Liver (tissue), 9 donors: ENCODE results near the gene PALM2AKAP2. TPM values are rescaled to one million over a fixed set of nuclear protein-coding genes. Genes with fewer than 3 reads are reported as not detected.

Experiments used
- DNase-seq: peaks from one replicate; pipeline ENCODE4 v3.0.0-alpha.2; 2017; ENCODE audit warnings: low spot score
- H3K27ac ChIP-seq, 2 donors: one replicate each; pipeline ENCODE4 v1.7.0; 2013; ENCODE audit warnings: inconsistent platforms in 2 of 2, low read length in 2 of 2, control low read depth in 1 of 2, low read depth in 1 of 2, mild to moderate bottlenecking in 1 of 2
- H3K27me3 ChIP-seq, 4 donors: one replicate each; pipeline versions ENCODE4 v1.6.1 to v1.7.0; 2013; ENCODE audit warnings: low read length in 3 of 4, inconsistent platforms in 1 of 4, mild to moderate bottlenecking in 1 of 4, moderate library complexity in 1 of 4; ENCODE audit not compliant: control insufficient read depth in 4 of 4, insufficient read depth in 4 of 4
- H3K36me3 ChIP-seq, 4 donors: one replicate each; pipeline versions ENCODE4 v1.6.1 to v1.7.0; 2013; ENCODE audit warnings: low read length in 3 of 4, mild to moderate bottlenecking in 3 of 4, low read depth in 1 of 4, moderate library complexity in 1 of 4; ENCODE audit not compliant: control insufficient read depth in 4 of 4, insufficient read depth in 3 of 4
- H3K4me1 ChIP-seq, 4 donors: one replicate each; pipeline versions ENCODE4 v1.6.1 to v1.7.0; 2013; ENCODE audit warnings: low read length in 3 of 4, mild to moderate bottlenecking in 3 of 4, moderate library complexity in 1 of 4; ENCODE audit not compliant: control insufficient read depth in 4 of 4, insufficient read depth in 4 of 4
- H3K4me3 ChIP-seq, 3 donors: one replicate each; pipeline versions ENCODE4 v1.6.1 to v1.7.0; 2013; ENCODE audit warnings: low read length in 3 of 3, control low read depth in 1 of 3, low read depth in 1 of 3, mild to moderate bottlenecking in 1 of 3
- H3K9ac ChIP-seq, 2 donors: one replicate each; pipeline ENCODE4 v1.7.0; 2013; ENCODE audit warnings: low read length in 2 of 2, mild to moderate bottlenecking in 2 of 2, moderate library complexity in 2 of 2, control low read depth in 1 of 2, low read depth in 1 of 2
- H3K9me3 ChIP-seq, 4 donors: one replicate each; pipeline versions ENCODE4 v1.6.1 to v1.7.0; 2013; ENCODE audit warnings: low read length in 3 of 4; ENCODE audit not compliant: control insufficient read depth in 4 of 4
- EGR1 ChIP-seq, 2 donors: IDR thresholded peaks; 2 replicates each; pipeline ENCODE4 v1.6.1; 2016 to 2018; ENCODE audit warnings: antibody characterized with exemption in 2 of 2, low read depth in 2 of 2
- FOXA1 ChIP-seq: IDR thresholded peaks from 2 replicates; pipeline ENCODE4 v1.6.1; 2016; ENCODE audit warnings: antibody characterized with exemption
- FOXA2 ChIP-seq: IDR thresholded peaks from 2 replicates; pipeline ENCODE4 v1.6.1; 2016; ENCODE audit warnings: antibody characterized with exemption
- GABPA ChIP-seq, 2 donors: IDR thresholded peaks in 1 of 2; conservative IDR thresholded peaks in 1 of 2; 2 replicates each; pipeline ENCODE4 v1.6.1; 2016; ENCODE audit warnings: antibody characterized with exemption in 2 of 2, mild to moderate bottlenecking in 1 of 2, moderate library complexity in 1 of 2
- HNF4A ChIP-seq, 2 donors: conservative IDR thresholded peaks; 2 replicates each; pipeline ENCODE4 v1.6.1; 2016; ENCODE audit warnings: antibody characterized with exemption in 2 of 2, mild to moderate bottlenecking in 2 of 2
- HNF4G ChIP-seq: IDR thresholded peaks from 2 replicates; pipeline ENCODE4 v1.6.1; 2016; ENCODE audit warnings: antibody characterized with exemption
- JUND ChIP-seq, 2 donors: IDR thresholded peaks; 2 replicates each; pipeline ENCODE4 v1.6.1; 2016; ENCODE audit warnings: antibody characterized with exemption in 2 of 2
- NR2F2 ChIP-seq: IDR thresholded peaks from 2 replicates; pipeline ENCODE4 v1.6.1; 2016; ENCODE audit warnings: antibody characterized with exemption
- RAD21 ChIP-seq, 2 donors: IDR thresholded peaks; 2 replicates each; pipeline ENCODE4 v1.6.1; 2016; ENCODE audit warnings: antibody characterized with exemption in 2 of 2, mild to moderate bottlenecking in 2 of 2
- RXRA ChIP-seq, 2 donors: IDR thresholded peaks; 2 replicates each; pipeline ENCODE4 v1.6.1; 2017 to 2018; ENCODE audit warnings: antibody characterized with exemption in 2 of 2, mild to moderate bottlenecking in 1 of 2
- SP1 ChIP-seq: IDR thresholded peaks from 2 replicates; pipeline ENCODE4 v1.6.1; 2018; ENCODE audit warnings: antibody characterized with exemption, mild to moderate bottlenecking
- TAF1 ChIP-seq: conservative IDR thresholded peaks from 2 replicates; pipeline ENCODE4 v1.6.1; 2016; ENCODE audit warnings: antibody characterized with exemption, mild to moderate bottlenecking
- YY1 ChIP-seq: IDR thresholded peaks from 2 replicates; pipeline ENCODE4 v1.6.1; 2016; ENCODE audit warnings: antibody characterized with exemption, mild to moderate bottlenecking
- WGBS: extraction: QIAGEN DNeasy Blood & Tissue Kit; methylation state at CpG from one replicate; pipeline ENCODE4 v1.1.7; 2013; 5-methylcytosine and 5-hydroxymethylcytosine counted together
- polyA plus RNA-seq, 2 donors: library from polyadenylated mRNA; stranded (reverse) in 1 of 2; unstranded in 1 of 2; fragments of 200-250 nt in 1 of 2; fragments of >200 nt in 1 of 2; fragmentation: Nextera tagmentation in 1 of 2; extraction: Ambion mirVana in 1 of 2; gene quantifications; one replicate each; pipeline versions ENCODE4 v1.2.1 to v1.2.3, GENCODE V29; 2013 to 2015
- total RNA-seq, 2 donors: library from RNA; depleted of rRNA; stranded (reverse); fragments of >200 nt; gene quantifications; one replicate each; pipeline ENCODE4 v1.2.3, GENCODE V29; 2014
- TF ChIP-seq, protein P1 (sequence below): fragments of 150-350 bp; IDR thresholded peaks from 2 replicates; pipeline ENCODE4 v1.5.1; 2017; ENCODE audit warnings: improper control_type of control experiment, low read depth, low read length; ENCODE audit not compliant: missing input control
- TF ChIP-seq, protein P2 (sequence below): IDR thresholded peaks from 2 replicates; pipeline ENCODE4 v1.6.1; 2016; ENCODE audit warnings: antibody characterized with exemption
- TF ChIP-seq, protein P3 (sequence below): IDR thresholded peaks from 2 replicates; pipeline ENCODE4 v1.6.1; 2016; ENCODE audit warnings: antibody characterized with exemption
- TF ChIP-seq, protein P4 (sequence below): IDR thresholded peaks from 2 replicates; pipeline ENCODE4 v1.6.1; 2016; ENCODE audit warnings: antibody characterized with exemption, mild to moderate bottlenecking
- TF ChIP-seq, protein P5 (sequence below): IDR thresholded peaks from 2 replicates; pipeline ENCODE4 v1.6.1; 2016; ENCODE audit warnings: antibody characterized with exemption
- donor health status: healthy.
- donor health status: healthy.
- donor health status: healthy.
- donor health status: healthy.
- donor health status: healthy.

Gene PALM2AKAP2
- total and polyA plus RNA-seq, 4 donors: 4.6 to 47.9 (median 6.2) TPM

DNA sequence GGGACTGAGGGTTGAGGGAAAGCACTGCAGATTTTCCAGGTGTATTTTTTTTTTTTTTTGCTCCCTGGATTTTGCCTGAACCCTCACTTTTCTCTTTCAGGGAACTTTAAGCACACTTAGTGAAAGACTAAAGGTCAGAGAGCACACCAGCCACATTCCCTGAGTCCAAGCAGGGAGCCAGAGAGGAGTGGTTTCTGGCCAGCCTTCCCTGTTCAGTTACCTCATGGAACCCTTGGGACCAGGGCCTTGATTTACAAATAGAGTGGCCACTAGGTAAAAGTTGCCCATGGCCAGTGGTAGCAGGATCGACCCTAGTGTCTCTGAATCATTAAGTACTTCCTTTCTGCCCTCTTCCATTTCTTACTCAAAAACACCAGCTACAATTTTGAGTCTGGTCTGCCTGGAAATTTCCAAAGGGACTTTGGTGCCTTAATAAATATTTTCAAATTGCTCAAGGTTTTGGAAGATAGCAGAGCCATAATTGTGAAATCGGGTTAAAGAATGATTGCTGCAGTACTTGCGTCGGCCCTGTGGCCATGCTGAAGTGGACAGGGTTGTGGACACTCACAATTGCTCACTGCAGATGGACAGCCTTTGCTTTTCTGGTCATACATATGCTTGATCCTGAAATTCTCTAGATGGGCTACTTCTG lies 14.5 kb downstream of the PALM2AKAP2 start:
- no peak for DNase-seq
- 31% methylated on average over 4 of the region's 4 CpGs for WGBS
- peak overlapping the region in 1 of 3 donors; percentile 27 for H3K4me3 ChIP-seq
- H3K27me3 ChIP-seq: no peaks in the 10 kb centered on the region
- TF ChIP-seq SP1 (peak; percentile 96), RAD21 (IDR thresholded peaks at IDR 0.05) (peak; percentile 20 to 49), HNF4G (peak; percentile 71), FOXA2 (no peak), TAF1 (peak; percentile 41), EGR1 (IDR thresholded peaks at IDR 0.05; ENCODE audit: low read depth in 2 of 2) (peak in 1 of 2 donors; percentile 73), HNF4A (conservative IDR thresholded peaks at IDR 0.05) (peak; percentile 90 to 93), GABPA (IDR thresholded peaks at IDR 0.05 in 1 of 2, conservative IDR thresholded peaks at IDR 0.05 in 1 of 2) (no peak), RXRA (IDR thresholded peaks at IDR 0.05) (peak; percentile 83 to 85), YY1 (peak; percentile 81), NR2F2 (peak; percentile 62), JUND (IDR thresholded peaks at IDR 0.05) (peak; percentile 80 to 84), FOXA1 (peak; percentile 30)
- TF ChIP-seq, protein P1, sequence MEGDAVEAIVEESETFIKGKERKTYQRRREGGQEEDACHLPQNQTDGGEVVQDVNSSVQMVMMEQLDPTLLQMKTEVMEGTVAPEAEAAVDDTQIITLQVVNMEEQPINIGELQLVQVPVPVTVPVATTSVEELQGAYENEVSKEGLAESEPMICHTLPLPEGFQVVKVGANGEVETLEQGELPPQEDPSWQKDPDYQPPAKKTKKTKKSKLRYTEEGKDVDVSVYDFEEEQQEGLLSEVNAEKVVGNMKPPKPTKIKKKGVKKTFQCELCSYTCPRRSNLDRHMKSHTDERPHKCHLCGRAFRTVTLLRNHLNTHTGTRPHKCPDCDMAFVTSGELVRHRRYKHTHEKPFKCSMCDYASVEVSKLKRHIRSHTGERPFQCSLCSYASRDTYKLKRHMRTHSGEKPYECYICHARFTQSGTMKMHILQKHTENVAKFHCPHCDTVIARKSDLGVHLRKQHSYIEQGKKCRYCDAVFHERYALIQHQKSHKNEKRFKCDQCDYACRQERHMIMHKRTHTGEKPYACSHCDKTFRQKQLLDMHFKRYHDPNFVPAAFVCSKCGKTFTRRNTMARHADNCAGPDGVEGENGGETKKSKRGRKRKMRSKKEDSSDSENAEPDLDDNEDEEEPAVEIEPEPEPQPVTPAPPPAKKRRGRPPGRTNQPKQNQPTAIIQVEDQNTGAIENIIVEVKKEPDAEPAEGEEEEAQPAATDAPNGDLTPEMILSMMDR: peak; percentile 29
- TF ChIP-seq, protein P2, sequence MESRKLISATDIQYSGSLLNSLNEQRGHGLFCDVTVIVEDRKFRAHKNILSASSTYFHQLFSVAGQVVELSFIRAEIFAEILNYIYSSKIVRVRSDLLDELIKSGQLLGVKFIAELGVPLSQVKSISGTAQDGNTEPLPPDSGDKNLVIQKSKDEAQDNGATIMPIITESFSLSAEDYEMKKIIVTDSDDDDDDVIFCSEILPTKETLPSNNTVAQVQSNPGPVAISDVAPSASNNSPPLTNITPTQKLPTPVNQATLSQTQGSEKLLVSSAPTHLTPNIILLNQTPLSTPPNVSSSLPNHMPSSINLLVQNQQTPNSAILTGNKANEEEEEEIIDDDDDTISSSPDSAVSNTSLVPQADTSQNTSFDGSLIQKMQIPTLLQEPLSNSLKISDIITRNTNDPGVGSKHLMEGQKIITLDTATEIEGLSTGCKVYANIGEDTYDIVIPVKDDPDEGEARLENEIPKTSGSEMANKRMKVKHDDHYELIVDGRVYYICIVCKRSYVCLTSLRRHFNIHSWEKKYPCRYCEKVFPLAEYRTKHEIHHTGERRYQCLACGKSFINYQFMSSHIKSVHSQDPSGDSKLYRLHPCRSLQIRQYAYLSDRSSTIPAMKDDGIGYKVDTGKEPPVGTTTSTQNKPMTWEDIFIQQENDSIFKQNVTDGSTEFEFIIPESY: peak; percentile 77
- TF ChIP-seq, protein P3, sequence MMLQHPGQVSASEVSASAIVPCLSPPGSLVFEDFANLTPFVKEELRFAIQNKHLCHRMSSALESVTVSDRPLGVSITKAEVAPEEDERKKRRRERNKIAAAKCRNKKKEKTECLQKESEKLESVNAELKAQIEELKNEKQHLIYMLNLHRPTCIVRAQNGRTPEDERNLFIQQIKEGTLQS: peak; percentile 67
- TF ChIP-seq, protein P4, sequence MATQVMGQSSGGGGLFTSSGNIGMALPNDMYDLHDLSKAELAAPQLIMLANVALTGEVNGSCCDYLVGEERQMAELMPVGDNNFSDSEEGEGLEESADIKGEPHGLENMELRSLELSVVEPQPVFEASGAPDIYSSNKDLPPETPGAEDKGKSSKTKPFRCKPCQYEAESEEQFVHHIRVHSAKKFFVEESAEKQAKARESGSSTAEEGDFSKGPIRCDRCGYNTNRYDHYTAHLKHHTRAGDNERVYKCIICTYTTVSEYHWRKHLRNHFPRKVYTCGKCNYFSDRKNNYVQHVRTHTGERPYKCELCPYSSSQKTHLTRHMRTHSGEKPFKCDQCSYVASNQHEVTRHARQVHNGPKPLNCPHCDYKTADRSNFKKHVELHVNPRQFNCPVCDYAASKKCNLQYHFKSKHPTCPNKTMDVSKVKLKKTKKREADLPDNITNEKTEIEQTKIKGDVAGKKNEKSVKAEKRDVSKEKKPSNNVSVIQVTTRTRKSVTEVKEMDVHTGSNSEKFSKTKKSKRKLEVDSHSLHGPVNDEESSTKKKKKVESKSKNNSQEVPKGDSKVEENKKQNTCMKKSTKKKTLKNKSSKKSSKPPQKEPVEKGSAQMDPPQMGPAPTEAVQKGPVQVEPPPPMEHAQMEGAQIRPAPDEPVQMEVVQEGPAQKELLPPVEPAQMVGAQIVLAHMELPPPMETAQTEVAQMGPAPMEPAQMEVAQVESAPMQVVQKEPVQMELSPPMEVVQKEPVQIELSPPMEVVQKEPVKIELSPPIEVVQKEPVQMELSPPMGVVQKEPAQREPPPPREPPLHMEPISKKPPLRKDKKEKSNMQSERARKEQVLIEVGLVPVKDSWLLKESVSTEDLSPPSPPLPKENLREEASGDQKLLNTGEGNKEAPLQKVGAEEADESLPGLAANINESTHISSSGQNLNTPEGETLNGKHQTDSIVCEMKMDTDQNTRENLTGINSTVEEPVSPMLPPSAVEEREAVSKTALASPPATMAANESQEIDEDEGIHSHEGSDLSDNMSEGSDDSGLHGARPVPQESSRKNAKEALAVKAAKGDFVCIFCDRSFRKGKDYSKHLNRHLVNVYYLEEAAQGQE: peak; percentile 79
- TF ChIP-seq, protein P5, sequence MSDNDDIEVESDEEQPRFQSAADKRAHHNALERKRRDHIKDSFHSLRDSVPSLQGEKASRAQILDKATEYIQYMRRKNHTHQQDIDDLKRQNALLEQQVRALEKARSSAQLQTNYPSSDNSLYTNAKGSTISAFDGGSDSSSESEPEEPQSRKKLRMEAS: peak; percentile 87
- H3K9ac ChIP-seq: peak overlapping the region in 1 of 2 donors; percentile 20
- H3K36me3 ChIP-seq: no peaks in the 10 kb centered on the region
- H3K27ac ChIP-seq: peak overlapping the region; percentile 92 to 93
- no peaks in the 10 kb centered on the region for H3K9me3 ChIP-seq
- peaks cover 17 to 83% (median 60%) of the 10 kb centered on the region in 4 donors for H3K4me1 ChIP-seq
